Smooth muscle cell (in vitro differentiated cells): ENCODE data around the gene OTUD4. TPM values are rescaled to one million over a fixed set of nuclear protein-coding genes. Genes with fewer than 3 reads are reported as not detected.

Experiments
- DNase-seq: peaks from one replicate; lab custom pipeline; 2025; ENCODE audit not compliant: unreplicated experiment; lab: John Stamatoyannopoulos, UW
- H2AFZ ChIP-seq: fragments of 200-600 bp; sonication (generic); 2 replicates; pipeline ENCODE4 v1.6.0; 2016; ENCODE audit warnings: antibody characterized with exemption, low read depth, mild to moderate bottlenecking
- H3F3A ChIP-seq: fragments of 200-600 bp; sonication (generic); 2 replicates; pipeline ENCODE4 v1.6.0; 2017; ENCODE audit warnings: antibody characterized with exemption, low read depth
- H3K27ac ChIP-seq: fragments of 200-600 bp; sonication (generic); 2 replicates; pipeline ENCODE4 v1.5.1; 2016; ENCODE audit warnings: low read depth, mild to moderate bottlenecking
- H3K27me3 ChIP-seq: fragments of 200-600 bp; sonication (generic); 2 replicates; pipeline ENCODE4 v1.6.1; 2016; ENCODE audit warnings: low read depth, mild to moderate bottlenecking
- H3K36me3 ChIP-seq: fragments of 200-600 bp; sonication (generic); 2 replicates; pipeline ENCODE4 v1.5.1; 2016; ENCODE audit warnings: low read depth
- H3K4me1 ChIP-seq: fragments of 200-600 bp; sonication (generic); 2 replicates; pipeline ENCODE4 v1.5.1; 2016; ENCODE audit warnings: low read depth
- H3K4me2 ChIP-seq: fragments of 200-600 bp; sonication (generic); 2 replicates; pipeline ENCODE4 v1.6.0; 2016; ENCODE audit warnings: mild to moderate bottlenecking
- H3K4me3 ChIP-seq: fragments of 200-600 bp; sonication (generic); 2 replicates; pipeline ENCODE4 v1.5.1; 2016; ENCODE audit warnings: mild to moderate bottlenecking
- H3K79me2 ChIP-seq: fragments of 200-600 bp; sonication (generic); 2 replicates; pipeline ENCODE4 v1.6.0; 2016; ENCODE audit warnings: low read depth, mild to moderate bottlenecking
- H3K9ac ChIP-seq: fragments of 200-600 bp; sonication (generic); 2 replicates; pipeline ENCODE4 v1.6.0; 2016; ENCODE audit warnings: low read depth
- H3K9me3 ChIP-seq: fragments of 200-600 bp; sonication (generic); replicated peaks from 2 replicates; pipeline ENCODE4 v1.5.1; 2016; ENCODE audit warnings: low read depth
- H4K20me1 ChIP-seq: fragments of 200-600 bp; sonication (generic); 2 replicates; pipeline ENCODE4 v1.6.0; 2016; ENCODE audit warnings: low read depth
- WGBS: methylation state at CpG from one replicate; pipeline ENCODE4 v1.1.7; 2016; ENCODE audit warnings: low lambda C conversion rate; 5-methylcytosine and 5-hydroxymethylcytosine counted together
- polyA plus RNA-seq: library from polyadenylated mRNA; unstranded; fragments of >200 nt; fragmentation: Nextera tagmentation; extraction: Ambion mirVana; gene quantifications from 2 replicates; pipeline ENCODE4 v1.2.1, GENCODE V29; 2016
- total RNA-seq: library from RNA; depleted of rRNA; stranded (reverse); fragments of >200 nt; gene quantifications from 2 replicates; pipeline ENCODE4 v1.2.3, GENCODE V29; 2014
- TF ChIP-seq, protein P1 (sequence below): fragments of 200-600 bp; sonication (generic); IDR thresholded peaks from 2 replicates; pipeline ENCODE4 v1.5.1; 2017; ENCODE audit warnings: borderline replicate concordance, mild to moderate bottlenecking, antibody characterized with exemption; ENCODE audit not compliant: insufficient read depth, poor library complexity, severe bottlenecking

The OTUD4 gene
- total and polyA plus RNA-seq, 2 experiments from 2014 or later = 4.4 to 16.3 TPM

DNA sequence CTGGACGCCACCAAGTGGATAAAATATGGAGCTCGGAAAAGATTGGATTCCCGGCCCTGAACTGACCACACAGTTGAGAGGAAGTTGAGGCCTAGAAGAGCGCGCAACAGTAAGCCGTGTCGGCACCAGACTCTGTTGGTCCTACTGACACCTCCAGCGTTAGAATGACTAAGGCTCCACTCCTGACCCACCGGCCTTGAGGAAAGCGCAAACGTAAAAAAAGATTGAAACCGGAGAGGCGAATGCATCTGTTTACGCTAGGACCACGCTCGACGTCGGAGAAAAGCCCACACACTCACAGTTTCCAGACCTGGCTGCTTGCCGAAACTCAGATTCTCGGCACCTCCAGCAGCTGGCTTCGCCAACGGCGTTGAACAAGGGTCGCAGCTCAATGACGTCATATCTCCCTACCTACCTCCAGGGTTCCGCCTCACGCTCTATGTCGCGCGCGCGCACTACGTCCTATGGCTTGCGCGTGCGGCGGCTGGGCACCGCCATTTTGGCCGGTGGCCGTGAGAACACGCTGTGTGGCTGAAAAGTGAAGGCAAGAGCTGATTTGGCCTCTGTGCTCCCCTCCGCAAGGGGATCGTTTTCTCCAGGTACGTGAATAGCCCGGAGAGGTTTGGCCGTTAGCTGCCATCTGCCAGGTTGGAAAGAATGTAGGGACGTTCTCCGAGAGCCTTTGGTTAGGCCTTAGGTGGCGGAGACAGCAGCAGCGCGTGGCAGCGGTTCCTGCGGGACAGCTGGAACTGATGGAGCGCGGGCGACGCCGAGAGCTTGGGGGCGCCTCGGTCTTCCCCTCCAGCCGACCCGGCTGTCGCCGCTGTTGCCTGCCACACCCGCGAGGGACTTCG, 82.3 kb downstream of the OTUD4 start, which contains the start of the genes ABCE1 and ANAPC10:
Gene ABCE1 (plus strand): TSS at position 491 of the 854 bp plus-strand sequence. CDS start 6,102 bp downstream, outside the sequence.
Gene ANAPC10 (minus strand): TSS at position 376 of the 854 bp plus-strand sequence. CDS start 2,097 bp downstream, outside the sequence.
- WGBS = under 1% methylated on average over 60 of the region's 67 CpGs
- Histone ChIP-seq H2AFZ (peak within 1 kb of the TSS; percentile 97), H3F3A (no peaks in the 10 kb centered on the region), H3K9me3 (peaks cover 5% of the 10 kb centered on the region), H3K36me3 (peaks cover 22% of the 10 kb centered on the region), H3K4me3 (peak within 1 kb of the TSS; percentile 77), H3K4me1 (peaks cover 24% of the 10 kb centered on the region), H3K4me2 (peak within 1 kb of the TSS; percentile 90), H3K79me2 (peaks cover 90% of the 10 kb centered on the region), H3K27ac (peak within 1 kb of the TSS; percentile 98), H4K20me1 (peaks cover 25% of the 10 kb centered on the region), H3K27me3 (no peaks in the 10 kb centered on the region), H3K9ac (peak within 1 kb of the TSS; percentile 95)
- TF ChIP-seq, protein P1, sequence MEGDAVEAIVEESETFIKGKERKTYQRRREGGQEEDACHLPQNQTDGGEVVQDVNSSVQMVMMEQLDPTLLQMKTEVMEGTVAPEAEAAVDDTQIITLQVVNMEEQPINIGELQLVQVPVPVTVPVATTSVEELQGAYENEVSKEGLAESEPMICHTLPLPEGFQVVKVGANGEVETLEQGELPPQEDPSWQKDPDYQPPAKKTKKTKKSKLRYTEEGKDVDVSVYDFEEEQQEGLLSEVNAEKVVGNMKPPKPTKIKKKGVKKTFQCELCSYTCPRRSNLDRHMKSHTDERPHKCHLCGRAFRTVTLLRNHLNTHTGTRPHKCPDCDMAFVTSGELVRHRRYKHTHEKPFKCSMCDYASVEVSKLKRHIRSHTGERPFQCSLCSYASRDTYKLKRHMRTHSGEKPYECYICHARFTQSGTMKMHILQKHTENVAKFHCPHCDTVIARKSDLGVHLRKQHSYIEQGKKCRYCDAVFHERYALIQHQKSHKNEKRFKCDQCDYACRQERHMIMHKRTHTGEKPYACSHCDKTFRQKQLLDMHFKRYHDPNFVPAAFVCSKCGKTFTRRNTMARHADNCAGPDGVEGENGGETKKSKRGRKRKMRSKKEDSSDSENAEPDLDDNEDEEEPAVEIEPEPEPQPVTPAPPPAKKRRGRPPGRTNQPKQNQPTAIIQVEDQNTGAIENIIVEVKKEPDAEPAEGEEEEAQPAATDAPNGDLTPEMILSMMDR = no peak
- peak; percentile 80 for DNase-seq

DNA sequence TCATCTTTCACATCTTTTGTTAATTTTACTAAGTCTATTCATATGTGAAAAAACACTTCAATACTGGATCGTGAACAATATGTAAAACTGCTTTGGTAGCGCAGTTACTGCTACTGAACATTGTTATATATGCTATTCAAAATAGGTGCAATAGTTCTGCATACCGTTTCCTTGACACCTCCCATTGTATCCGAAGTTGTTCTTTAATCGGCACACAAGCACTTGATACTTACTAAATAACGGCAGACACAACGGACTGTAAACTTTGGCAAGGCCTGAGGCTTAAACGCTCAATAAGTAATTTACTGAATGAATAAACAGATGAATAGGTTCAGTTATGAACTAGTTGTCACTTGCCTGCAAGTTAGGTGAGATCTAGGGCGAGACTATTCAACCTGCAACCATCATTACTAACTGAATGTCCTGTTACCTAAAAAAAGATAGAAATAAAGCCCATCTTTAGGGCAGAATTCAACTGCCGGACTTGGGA, 83.0 kb downstream of the OTUD4 start:
- Histone ChIP-seq H2AFZ (peak overlapping the region; percentile 97), H3K27me3 (no peaks in the 10 kb centered on the region), H3K9me3 (peaks cover 5% of the 10 kb centered on the region), H3K27ac (peak overlapping the region; percentile 98), H3K9ac (peak overlapping the region; percentile 95), H3K36me3 (peaks cover 24% of the 10 kb centered on the region), H3K4me3 (peak overlapping the region; percentile 77), H3K79me2 (peaks cover 90% of the 10 kb centered on the region), H3K4me2 (peak overlapping the region; percentile 90), H3F3A (no peaks in the 10 kb centered on the region), H3K4me1 (peaks cover 24% of the 10 kb centered on the region), H4K20me1 (peaks cover 18% of the 10 kb centered on the region)
- 29% methylated on average over 10 of the region's 10 CpGs for WGBS
- TF ChIP-seq, protein P1 = no peak
- DNase-seq = no peak

DNA sequence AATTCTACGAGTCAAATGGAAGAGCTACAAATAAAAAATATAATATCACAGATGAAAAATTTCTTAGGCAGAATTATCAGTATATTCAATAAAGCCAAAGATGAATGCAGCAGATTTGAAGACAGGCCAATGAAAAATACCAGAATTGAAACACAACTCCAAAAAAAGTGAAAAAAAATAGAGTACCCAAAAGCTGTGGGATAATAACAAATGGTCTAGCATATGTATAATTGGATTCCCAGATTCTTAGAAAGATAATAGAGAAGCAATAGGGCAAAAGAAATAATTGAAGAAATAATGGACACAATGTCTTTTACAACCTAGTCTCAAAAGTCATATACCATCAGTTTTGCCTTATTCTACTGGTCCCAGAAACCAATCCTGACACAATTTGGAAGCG, 86.8 kb downstream of the OTUD4 start:
- DNase-seq = no peak
- Histone ChIP-seq H3K4me2 (no peak overlapping the region), H3F3A (no peaks in the 10 kb centered on the region), H3K4me3 (no peak overlapping the region), H3K4me1 (peaks cover 7% of the 10 kb centered on the region), H3K36me3 (peaks cover 33% of the 10 kb centered on the region), H2AFZ (no peak overlapping the region), H3K9me3 (peaks cover 5% of the 10 kb centered on the region), H3K79me2 (peaks cover 79% of the 10 kb centered on the region), H3K9ac (no peak overlapping the region), H3K27ac (no peak overlapping the region), H3K27me3 (no peaks in the 10 kb centered on the region), H4K20me1 (no peaks in the 10 kb centered on the region)
- WGBS = 99% methylated on average over 2 of the region's 2 CpGs
- TF ChIP-seq, protein P1 = no peak
